HEK293 (cell line): ENCODE data around the gene CDYL.

Source experiments
- GLIS1 ChIP-seq: fragments of 450-650 bp; formaldehyde crosslinking; IDR thresholded peaks from 2 replicates; pipeline ENCODE4 v1.5.1; 2016; ENCODE audit warnings: missing biosample characterization, missing genetic modification characterization
- KLF10 ChIP-seq: fragments of 450-650 bp; IDR thresholded peaks from 2 replicates; pipeline ENCODE4 v1.5.1; 2018; ENCODE audit warnings: missing biosample characterization, mild to moderate bottlenecking, missing genetic modification characterization
- PATZ1 ChIP-seq: fragments of 450-650 bp; formaldehyde crosslinking; IDR thresholded peaks from 2 replicates; pipeline ENCODE4 v1.5.1; 2016; ENCODE audit warnings: missing biosample characterization, missing genetic modification characterization
- PRDM4 ChIP-seq: fragments of 450-650 bp; formaldehyde crosslinking; IDR thresholded peaks from 2 replicates; pipeline ENCODE4 v1.5.1; 2017; ENCODE audit warnings: missing biosample characterization, missing genetic modification characterization
- SALL2 ChIP-seq: fragments of 450-650 bp; formaldehyde crosslinking; IDR thresholded peaks from 2 replicates; pipeline ENCODE4 v1.5.0; 2017; ENCODE audit warnings: missing biosample characterization, mild to moderate bottlenecking, missing genetic modification characterization, borderline replicate concordance
- SCRT1 ChIP-seq: fragments of 450-650 bp; formaldehyde crosslinking; IDR thresholded peaks from 2 replicates; pipeline ENCODE4 v1.5.1; 2016; ENCODE audit warnings: missing biosample characterization, missing genetic modification characterization, borderline replicate concordance
- TSHZ1 ChIP-seq: fragments of 450-650 bp; formaldehyde crosslinking; IDR thresholded peaks from 2 replicates; pipeline ENCODE4 v1.5.1; 2016; ENCODE audit warnings: missing biosample characterization, missing genetic modification characterization, borderline replicate concordance
- ZFP37 ChIP-seq: fragments of 450-650 bp; formaldehyde crosslinking; IDR thresholded peaks from 2 replicates; pipeline ENCODE4 v1.5.1; 2016; ENCODE audit warnings: missing biosample characterization, missing genetic modification characterization
- ZFP41 ChIP-seq: fragments of 450-650 bp; formaldehyde crosslinking; IDR thresholded peaks from 2 replicates; pipeline ENCODE4 v1.5.1; 2016; ENCODE audit warnings: missing biosample characterization, missing genetic modification characterization, borderline replicate concordance
- ZNF221 ChIP-seq: fragments of 450-650 bp; formaldehyde crosslinking; IDR thresholded peaks from 2 replicates; pipeline ENCODE4 v1.5.1; 2017; ENCODE audit warnings: missing biosample characterization, missing genetic modification characterization, borderline replicate concordance
- ZNF335 ChIP-seq: fragments of 450-650 bp; formaldehyde crosslinking; conservative IDR thresholded peaks from 2 replicates; pipeline ENCODE4 v1.5.1; 2016; ENCODE audit warnings: missing biosample characterization, missing genetic modification characterization
- ZNF350 ChIP-seq: fragments of 450-650 bp; formaldehyde crosslinking; IDR thresholded peaks from 2 replicates; pipeline ENCODE4 v1.5.0; 2017; ENCODE audit warnings: missing biosample characterization, mild to moderate bottlenecking, missing genetic modification characterization
- ZNF423 ChIP-seq: fragments of 450-650 bp; formaldehyde crosslinking; IDR thresholded peaks from 2 replicates; pipeline ENCODE4 v1.5.1; 2016; ENCODE audit warnings: missing biosample characterization, missing genetic modification characterization
- ZNF473 ChIP-seq: fragments of 450-650 bp; formaldehyde crosslinking; IDR thresholded peaks from 2 replicates; pipeline ENCODE4 v1.5.1; 2017; ENCODE audit warnings: missing biosample characterization, missing genetic modification characterization
- ZNF621 ChIP-seq: fragments of 450-650 bp; formaldehyde crosslinking; IDR thresholded peaks from 2 replicates; pipeline ENCODE4 v1.5.1; 2017; ENCODE audit warnings: missing biosample characterization, missing genetic modification characterization
- ZNF701 ChIP-seq: fragments of 450-650 bp; formaldehyde crosslinking; IDR thresholded peaks from 2 replicates; pipeline ENCODE4 v1.5.1; 2016; ENCODE audit warnings: missing biosample characterization, missing genetic modification characterization
- TF ChIP-seq, protein P1 (sequence below): fragments of 450-650 bp; formaldehyde crosslinking; IDR thresholded peaks from 2 replicates; pipeline ENCODE4 v1.5.1; 2017; ENCODE audit warnings: missing biosample characterization, missing genetic modification characterization
- TF ChIP-seq, protein P2 (sequence below): fragments of 450-650 bp; formaldehyde crosslinking; conservative IDR thresholded peaks from 2 replicates; pipeline ENCODE4 v1.5.1; 2016; ENCODE audit warnings: low read depth, missing biosample characterization, missing genetic modification characterization
- TF ChIP-seq, protein P3 (sequence below): fragments of 450-650 bp; formaldehyde crosslinking; IDR thresholded peaks from 2 replicates; pipeline ENCODE4 v1.5.1; 2016; ENCODE audit warnings: missing biosample characterization, missing genetic modification characterization

CDYL gene

DNA sequence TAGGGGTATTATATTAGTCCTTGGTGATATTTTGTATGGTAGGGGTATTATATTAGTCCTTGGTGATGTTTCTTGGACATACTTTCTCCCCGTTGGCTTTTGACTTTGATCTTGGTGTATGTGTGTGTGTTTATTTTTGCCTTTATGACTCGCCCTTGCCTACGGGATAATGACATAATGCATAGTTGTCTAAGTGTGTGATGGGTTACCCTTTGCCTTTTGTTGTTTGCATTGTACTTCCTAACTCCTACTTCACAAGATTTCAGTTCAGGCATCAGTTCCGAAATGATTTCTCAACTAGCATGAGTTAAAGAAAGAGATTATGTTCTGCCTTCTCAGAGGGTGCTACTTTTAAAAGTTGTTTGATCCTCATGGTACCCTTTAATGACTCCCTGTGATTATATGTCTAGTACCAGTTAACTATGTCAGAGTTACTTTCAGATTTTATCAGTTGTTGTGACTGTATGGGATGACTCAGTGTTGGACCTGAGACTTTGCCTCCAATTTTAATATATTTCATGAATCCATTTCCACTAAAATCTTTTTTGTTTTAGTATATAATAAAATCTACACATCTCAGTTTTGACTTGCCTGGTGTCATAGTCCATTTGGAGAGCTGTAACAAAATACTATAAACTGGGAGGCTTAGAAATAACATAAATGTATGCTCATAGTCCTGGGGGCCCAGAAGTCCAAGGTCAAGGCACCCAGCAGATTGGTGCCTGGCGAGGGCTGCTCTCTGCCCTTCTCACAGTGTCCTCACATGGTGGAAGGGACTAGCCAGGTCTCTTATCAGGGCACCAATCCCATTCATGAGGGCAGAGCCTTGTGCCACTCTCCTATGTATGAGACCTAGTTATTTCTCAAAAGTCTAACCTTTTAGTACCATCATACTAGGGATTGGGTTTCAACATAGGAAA, 34.1 kb downstream of the CDYL start (continued):
- TF ChIP-seq, protein P1, sequence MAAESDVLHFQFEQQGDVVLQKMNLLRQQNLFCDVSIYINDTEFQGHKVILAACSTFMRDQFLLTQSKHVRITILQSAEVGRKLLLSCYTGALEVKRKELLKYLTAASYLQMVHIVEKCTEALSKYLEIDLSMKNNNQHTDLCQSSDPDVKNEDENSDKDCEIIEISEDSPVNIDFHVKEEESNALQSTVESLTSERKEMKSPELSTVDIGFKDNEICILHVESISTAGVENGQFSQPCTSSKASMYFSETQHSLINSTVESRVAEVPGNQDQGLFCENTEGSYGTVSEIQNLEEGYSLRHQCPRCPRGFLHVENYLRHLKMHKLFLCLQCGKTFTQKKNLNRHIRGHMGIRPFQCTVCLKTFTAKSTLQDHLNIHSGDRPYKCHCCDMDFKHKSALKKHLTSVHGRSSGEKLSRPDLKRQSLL: no peak
- TF ChIP-seq, protein P2, sequence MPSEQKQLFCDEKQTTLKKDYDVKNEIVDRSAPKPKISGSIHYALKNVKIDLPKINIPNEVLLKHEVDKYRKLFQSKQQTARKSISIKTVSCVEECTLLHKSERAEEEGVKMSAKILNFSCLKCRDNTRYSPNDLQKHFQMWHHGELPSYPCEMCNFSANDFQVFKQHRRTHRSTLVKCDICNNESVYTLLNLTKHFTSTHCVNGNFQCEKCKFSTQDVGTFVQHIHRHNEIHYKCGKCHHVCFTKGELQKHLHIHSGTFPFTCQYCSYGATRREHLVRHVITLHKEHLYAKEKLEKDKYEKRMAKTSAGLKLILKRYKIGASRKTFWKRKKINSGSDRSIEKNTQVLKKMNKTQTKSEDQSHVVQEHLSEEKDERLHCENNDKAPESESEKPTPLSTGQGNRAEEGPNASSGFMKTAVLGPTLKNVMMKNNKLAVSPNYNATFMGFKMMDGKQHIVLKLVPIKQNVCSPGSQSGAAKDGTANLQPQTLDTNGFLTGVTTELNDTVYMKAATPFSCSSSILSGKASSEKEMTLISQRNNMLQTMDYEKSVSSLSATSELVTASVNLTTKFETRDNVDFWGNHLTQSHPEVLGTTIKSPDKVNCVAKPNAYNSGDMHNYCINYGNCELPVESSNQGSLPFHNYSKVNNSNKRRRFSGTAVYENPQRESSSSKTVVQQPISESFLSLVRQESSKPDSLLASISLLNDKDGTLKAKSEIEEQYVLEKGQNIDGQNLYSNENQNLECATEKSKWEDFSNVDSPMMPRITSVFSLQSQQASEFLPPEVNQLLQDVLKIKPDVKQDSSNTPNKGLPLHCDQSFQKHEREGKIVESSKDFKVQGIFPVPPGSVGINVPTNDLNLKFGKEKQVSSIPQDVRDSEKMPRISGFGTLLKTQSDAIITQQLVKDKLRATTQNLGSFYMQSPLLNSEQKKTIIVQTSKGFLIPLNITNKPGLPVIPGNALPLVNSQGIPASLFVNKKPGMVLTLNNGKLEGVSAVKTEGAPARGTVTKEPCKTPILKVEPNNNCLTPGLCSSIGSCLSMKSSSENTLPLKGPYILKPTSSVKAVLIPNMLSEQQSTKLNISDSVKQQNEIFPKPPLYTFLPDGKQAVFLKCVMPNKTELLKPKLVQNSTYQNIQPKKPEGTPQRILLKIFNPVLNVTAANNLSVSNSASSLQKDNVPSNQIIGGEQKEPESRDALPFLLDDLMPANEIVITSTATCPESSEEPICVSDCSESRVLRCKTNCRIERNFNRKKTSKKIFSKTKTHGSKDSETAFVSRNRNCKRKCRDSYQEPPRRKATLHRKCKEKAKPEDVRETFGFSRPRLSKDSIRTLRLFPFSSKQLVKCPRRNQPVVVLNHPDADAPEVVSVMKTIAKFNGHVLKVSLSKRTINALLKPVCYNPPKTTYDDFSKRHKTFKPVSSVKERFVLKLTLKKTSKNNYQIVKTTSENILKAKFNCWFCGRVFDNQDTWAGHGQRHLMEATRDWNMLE (tag by site-specific recombination): no peak
- TF ChIP-seq ZNF621: no peak
- TF ChIP-seq ZFP41: no peak
- peak; percentile 78 for TF ChIP-seq TSHZ1 (tag by site-specific recombination)
- no peak for TF ChIP-seq ZNF423 (tag by site-specific recombination)
- TF ChIP-seq ZNF221 (tag by site-specific recombination): no peak
- TF ChIP-seq GLIS1 (tag by site-specific recombination): peak; percentile 28; the same call in 1 of the 2 replicates
- TF ChIP-seq SCRT1 (tag by site-specific recombination): no peak
- TF ChIP-seq ZNF701 (tag by site-specific recombination): no peak
- TF ChIP-seq PATZ1 (tag by site-specific recombination): no peak
- no peak for TF ChIP-seq KLF10 (tag by site-specific recombination)
- no peak for TF ChIP-seq SALL2 (tag by site-specific recombination)
- no peak for TF ChIP-seq PRDM4 (tag by site-specific recombination)
- TF ChIP-seq ZNF473 (tag by site-specific recombination): peak; percentile 84
- TF ChIP-seq ZFP37: peak; percentile 89
- TF ChIP-seq, protein P3, sequence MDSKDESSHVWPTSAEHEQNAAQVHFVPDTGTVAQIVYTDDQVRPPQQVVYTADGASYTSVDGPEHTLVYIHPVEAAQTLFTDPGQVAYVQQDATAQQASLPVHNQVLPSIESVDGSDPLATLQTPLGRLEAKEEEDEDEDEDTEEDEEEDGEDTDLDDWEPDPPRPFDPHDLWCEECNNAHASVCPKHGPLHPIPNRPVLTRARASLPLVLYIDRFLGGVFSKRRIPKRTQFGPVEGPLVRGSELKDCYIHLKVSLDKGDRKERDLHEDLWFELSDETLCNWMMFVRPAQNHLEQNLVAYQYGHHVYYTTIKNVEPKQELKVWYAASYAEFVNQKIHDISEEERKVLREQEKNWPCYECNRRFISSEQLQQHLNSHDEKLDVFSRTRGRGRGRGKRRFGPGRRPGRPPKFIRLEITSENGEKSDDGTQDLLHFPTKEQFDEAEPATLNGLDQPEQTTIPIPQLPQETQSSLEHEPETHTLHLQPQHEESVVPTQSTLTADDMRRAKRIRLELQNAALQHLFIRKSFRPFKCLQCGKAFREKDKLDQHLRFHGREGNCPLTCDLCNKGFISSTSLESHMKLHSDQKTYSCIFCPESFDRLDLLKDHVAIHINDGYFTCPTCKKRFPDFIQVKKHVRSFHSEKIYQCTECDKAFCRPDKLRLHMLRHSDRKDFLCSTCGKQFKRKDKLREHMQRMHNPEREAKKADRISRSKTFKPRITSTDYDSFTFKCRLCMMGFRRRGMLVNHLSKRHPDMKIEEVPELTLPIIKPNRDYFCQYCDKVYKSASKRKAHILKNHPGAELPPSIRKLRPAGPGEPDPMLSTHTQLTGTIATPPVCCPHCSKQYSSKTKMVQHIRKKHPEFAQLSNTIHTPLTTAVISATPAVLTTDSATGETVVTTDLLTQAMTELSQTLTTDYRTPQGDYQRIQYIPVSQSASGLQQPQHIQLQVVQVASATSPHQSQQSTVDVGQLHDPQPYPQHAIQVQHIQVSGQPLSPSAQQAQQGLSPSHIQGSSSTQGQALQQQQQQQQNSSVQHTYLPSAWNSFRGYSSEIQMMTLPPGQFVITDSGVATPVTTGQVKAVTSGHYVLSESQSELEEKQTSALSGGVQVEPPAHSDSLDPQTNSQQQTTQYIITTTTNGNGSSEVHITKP (tag by site-specific recombination): peak; percentile 30; the same call in 1 of the 2 replicates
- no peak for TF ChIP-seq ZNF350 (tag by site-specific recombination)
- TF ChIP-seq ZNF335: peak; percentile 58
